ENCODE data around the gene SEMA6B.

DNA sequence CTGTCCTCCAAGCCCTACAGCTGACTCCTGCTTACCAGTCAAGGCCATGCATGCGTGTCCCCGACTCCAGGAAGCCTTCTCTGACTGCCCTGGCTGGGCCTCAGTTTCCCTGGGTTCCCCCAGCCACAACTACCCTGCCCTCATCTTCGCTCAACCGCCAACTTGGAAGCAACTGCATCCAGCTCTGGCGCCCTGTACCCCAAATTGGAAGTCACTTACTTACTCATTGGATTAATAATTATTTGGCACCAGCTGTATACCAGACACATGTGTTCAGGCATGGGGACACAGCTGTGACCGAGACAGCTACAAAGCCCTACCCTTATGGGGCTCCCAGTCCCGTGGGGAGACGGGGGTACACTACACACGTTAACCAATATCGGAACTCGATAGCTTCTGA, 10.9 kb upstream of the SEMA6B start:
- TF ChIP-seq, protein P1, sequence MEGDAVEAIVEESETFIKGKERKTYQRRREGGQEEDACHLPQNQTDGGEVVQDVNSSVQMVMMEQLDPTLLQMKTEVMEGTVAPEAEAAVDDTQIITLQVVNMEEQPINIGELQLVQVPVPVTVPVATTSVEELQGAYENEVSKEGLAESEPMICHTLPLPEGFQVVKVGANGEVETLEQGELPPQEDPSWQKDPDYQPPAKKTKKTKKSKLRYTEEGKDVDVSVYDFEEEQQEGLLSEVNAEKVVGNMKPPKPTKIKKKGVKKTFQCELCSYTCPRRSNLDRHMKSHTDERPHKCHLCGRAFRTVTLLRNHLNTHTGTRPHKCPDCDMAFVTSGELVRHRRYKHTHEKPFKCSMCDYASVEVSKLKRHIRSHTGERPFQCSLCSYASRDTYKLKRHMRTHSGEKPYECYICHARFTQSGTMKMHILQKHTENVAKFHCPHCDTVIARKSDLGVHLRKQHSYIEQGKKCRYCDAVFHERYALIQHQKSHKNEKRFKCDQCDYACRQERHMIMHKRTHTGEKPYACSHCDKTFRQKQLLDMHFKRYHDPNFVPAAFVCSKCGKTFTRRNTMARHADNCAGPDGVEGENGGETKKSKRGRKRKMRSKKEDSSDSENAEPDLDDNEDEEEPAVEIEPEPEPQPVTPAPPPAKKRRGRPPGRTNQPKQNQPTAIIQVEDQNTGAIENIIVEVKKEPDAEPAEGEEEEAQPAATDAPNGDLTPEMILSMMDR (IDR thresholded peaks at IDR 0.05): no peak
- no peak for TF ChIP-seq POLR2AphosphoS5 (IDR thresholded peaks at IDR 0.05; ENCODE audit: low read depth, low read length)

All from Panc1 (cell line).